Measurements from ENCODE around the gene BTBD2. TPM values are rescaled to one million over a fixed set of nuclear protein-coding genes. Genes with fewer than 3 reads are reported as not detected.

The BTBD2 gene
- total RNA-seq, 2 donors from 2014 or later = 42.3 to 44.8 TPM

- ATAC-seq (no peak), DNase-seq (no peak)
- WGBS, 2 donors = 90 to 95% methylated on average over 36 to 44 of the region's 44 CpGs
- TF ChIP-seq POLR2A (IDR thresholded peaks at IDR 0.05) (no peak), CTCF (IDR thresholded peaks at IDR 0.05) (no peak)
- H3K27me3 ChIP-seq = no peaks in the 10 kb centered on the region
- no peak overlapping the region for H3K27ac ChIP-seq
- intact Hi-C loops (cut with DNase I) = no loop called here
- H3K9me3 ChIP-seq = no peaks in the 10 kb centered on the region
- H3K4me3 ChIP-seq = no peak overlapping the region
- H3K4me1 ChIP-seq = peaks cover 2% of the 10 kb centered on the region
- no peaks in the 10 kb centered on the region for H3K36me3 ChIP-seq (replicated peaks in 1 of 2; ENCODE audit: insufficient read depth in 1 of 2, low read depth in 2 of 2)
Observed at GRCh38 chr19:1949304-1950101, 66.0 kb downstream of the BTBD2 start.

GRCh38 chr19:1947651-1948209 is 67.8 kb downstream of the BTBD2 start:
- intact Hi-C loops (cut with DNase I) = no loop called here
- no peaks in the 10 kb centered on the region for H3K36me3 ChIP-seq (replicated peaks in 1 of 2; ENCODE audit: insufficient read depth in 1 of 2, low read depth in 2 of 2)
- 85 to 100% methylated on average over 1 to 34 of the region's 34 CpGs for WGBS, 2 donors
- H3K27ac ChIP-seq = no peak overlapping the region
- peaks cover 20% of the 10 kb centered on the region for H3K4me1 ChIP-seq
- no peak for DNase-seq
- no peak overlapping the region for H3K4me3 ChIP-seq
- TF ChIP-seq POLR2A (IDR thresholded peaks at IDR 0.05) (no peak), CTCF (IDR thresholded peaks at IDR 0.05) (no peak)
- H3K27me3 ChIP-seq = no peaks in the 10 kb centered on the region
- no peaks in the 10 kb centered on the region for H3K9me3 ChIP-seq
- ATAC-seq = no peak

GRCh38 chr19:1945899-1946298 is 69.6 kb downstream of the BTBD2 start:
- no peak overlapping the region for H3K27ac ChIP-seq
- TF ChIP-seq POLR2A (IDR thresholded peaks at IDR 0.05) (no peak), CTCF (IDR thresholded peaks at IDR 0.05) (peak in 6 of 7 experiments; percentile 22 to 51 (median 42))
- no peaks in the 10 kb centered on the region for H3K36me3 ChIP-seq (replicated peaks in 1 of 2; ENCODE audit: insufficient read depth in 1 of 2, low read depth in 2 of 2)
- H3K27me3 ChIP-seq = no peaks in the 10 kb centered on the region
- ATAC-seq = no peak
- intact Hi-C loops (cut with DNase I) = no loop called here
- H3K4me3 ChIP-seq = no peak overlapping the region
- WGBS, 2 donors = 50 to 62% methylated on average over 16 to 18 of the region's 18 CpGs
- DNase-seq = peak; percentile 39 to 59 (median 50)
- H3K9me3 ChIP-seq = no peaks in the 10 kb centered on the region
- H3K4me1 ChIP-seq = peaks cover 24% of the 10 kb centered on the region

- ATAC-seq = no peak
- no peaks in the 10 kb centered on the region for H3K9me3 ChIP-seq
- no peak for DNase-seq
- intact Hi-C loops (cut with DNase I) = no loop called here
- TF ChIP-seq POLR2A (IDR thresholded peaks at IDR 0.05) = no peak
- no peak for TF ChIP-seq CTCF (IDR thresholded peaks at IDR 0.05)
- H3K36me3 ChIP-seq (replicated peaks in 1 of 2; ENCODE audit: insufficient read depth in 1 of 2, low read depth in 2 of 2) = no peaks in the 10 kb centered on the region
- no peak overlapping the region for H3K27ac ChIP-seq
- H3K4me3 ChIP-seq = no peak overlapping the region
- no peaks in the 10 kb centered on the region for H3K27me3 ChIP-seq
- WGBS, 2 donors = 89 to 92% methylated on average over 2 to 30 of the region's 30 CpGs
- H3K4me1 ChIP-seq = peaks cover 27% of the 10 kb centered on the region
Observed at GRCh38 chr19:1944916-1945561, 70.5 kb downstream of the BTBD2 start.
